Naive B cell (primary cell): ENCODE results near the gene ARRB1. TPM values are rescaled to one million over a fixed set of nuclear protein-coding genes. Genes with fewer than 3 reads are reported as not detected.

Experiments
- ATAC-seq, 2 donors: fragments of 150-1000 bp; cut with Tn5 transposase; 2 replicates each; pipeline ENCODE4 v1.10.0; 2021; ENCODE audit warnings: low read depth in 2 of 2, mild to moderate bottlenecking in 2 of 2, moderate library complexity in 2 of 2
- DNase-seq: peaks from one replicate; pipeline ENCODE4 v3.0.0; 2022
- H3K27ac Mint-ChIP-seq, 6 donors: one replicate each; pipeline ENCODE4 v1.8.0; 2020 to 2022; ENCODE audit warnings: mild to moderate bottlenecking in 6 of 6, mixed read lengths in 6 of 6, moderate library complexity in 5 of 6, inconsistent platforms in 2 of 6
- H3K27me3 Mint-ChIP-seq, 3 donors: one replicate each; pipeline ENCODE4 v1.8.0; 2021 to 2022; ENCODE audit warnings: mixed read lengths in 3 of 3, mild to moderate bottlenecking in 1 of 3
- H3K36me3 Mint-ChIP-seq, 2 donors: one replicate each; pipeline ENCODE4 v1.8.0; 2020 to 2022; ENCODE audit warnings: mixed read lengths in 2 of 2, inconsistent platforms in 1 of 2, mild to moderate bottlenecking in 1 of 2
- H3K4me1 Mint-ChIP-seq, 3 donors: one replicate each; pipeline ENCODE4 v1.8.0; 2020 to 2022; ENCODE audit warnings: mixed read lengths in 3 of 3, inconsistent platforms in 1 of 3, mild to moderate bottlenecking in 1 of 3, moderate library complexity in 1 of 3
- H3K4me3 Mint-ChIP-seq, 8 donors: one replicate each; pipeline ENCODE4 v1.8.0; 2020 to 2022; ENCODE audit warnings: mild to moderate bottlenecking in 8 of 8, mixed read lengths in 8 of 8, moderate library complexity in 8 of 8, inconsistent platforms in 2 of 8
- H3K9me3 Mint-ChIP-seq, 7 donors: one replicate each; pipeline ENCODE4 v1.8.0; 2020 to 2022; ENCODE audit warnings: mixed read lengths in 7 of 7, mild to moderate bottlenecking in 5 of 7, inconsistent platforms in 2 of 7, moderate library complexity in 1 of 7
- polyA plus RNA-seq, 6 donors: library from polyadenylated mRNA; unstranded; fragments of 300-500 nt; fragmentation: Illumina TruSeq; gene quantifications; one replicate each; pipeline ENCODE4 v1.2.3, GENCODE V29; 2021; ENCODE audit warnings: low read depth in 6 of 6

Gene ARRB1
- polyA plus RNA-seq, 6 donors from 2014 or later: 0.42 to 1.2 (median 0.61) TPM; not detected in 1

DNA sequence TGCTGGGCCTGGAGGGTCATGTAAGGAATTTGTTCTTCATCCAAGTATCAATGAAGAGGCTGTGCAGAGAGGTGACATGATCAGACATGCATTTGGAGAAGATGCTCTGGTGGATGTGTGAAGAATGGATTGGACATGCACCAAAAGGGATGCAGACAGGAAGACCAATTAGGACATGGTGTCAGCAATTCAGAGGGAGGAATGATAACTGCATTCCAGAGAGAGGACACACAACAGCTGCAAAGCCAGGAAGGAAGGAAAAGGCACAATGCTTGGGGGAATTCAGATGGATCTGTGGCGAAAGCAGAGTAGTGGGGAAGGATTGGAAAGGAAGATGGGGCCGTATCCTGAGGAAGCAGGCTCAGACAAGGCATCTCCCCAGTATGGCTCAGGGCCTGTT, 5.2 kb upstream of the ARRB1 start:
- Mint-ChIP-seq H3K9me3 (no peaks in the 10 kb centered on the region), H3K36me3 (peaks cover 0 to 7% of the 10 kb centered on the region in 2 donors), H3K4me3 (no peak overlapping the region), H3K27ac (no peak overlapping the region), H3K4me1 (peaks cover 22 to 43% (median 23%) of the 10 kb centered on the region in 3 donors), H3K27me3 (peaks cover 0 to 48% (median 6%) of the 10 kb centered on the region in 3 donors)
- no peak for DNase-seq
- ATAC-seq: no peak

DNA sequence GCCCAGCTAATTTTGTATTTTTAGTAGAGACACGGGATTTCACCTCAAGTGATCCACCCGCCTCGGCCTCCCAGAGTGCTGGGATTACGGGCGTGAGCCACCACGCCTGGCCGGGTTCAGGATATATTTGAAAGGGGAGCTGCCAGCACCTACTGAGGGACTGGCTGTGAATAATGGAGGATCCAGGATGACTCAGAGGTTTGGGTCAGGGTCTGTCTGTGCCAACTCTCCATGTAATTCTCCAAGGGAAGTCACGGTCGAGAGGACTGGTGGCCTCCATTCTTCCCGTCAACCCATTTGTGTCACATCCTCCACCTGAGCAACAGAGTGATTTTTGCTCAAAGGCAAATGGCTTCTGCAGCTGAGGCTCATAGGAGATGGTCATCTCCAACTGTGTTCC, 3.6 kb upstream of the ARRB1 start:
- H3K4me3 Mint-ChIP-seq: no peak overlapping the region
- peaks cover 0 to 7% of the 10 kb centered on the region in 2 donors for H3K36me3 Mint-ChIP-seq
- no peak for DNase-seq
- peaks cover 0 to 61% (median 11%) of the 10 kb centered on the region in 3 donors for H3K27me3 Mint-ChIP-seq
- peaks cover 25 to 40% (median 28%) of the 10 kb centered on the region in 3 donors for H3K4me1 Mint-ChIP-seq
- ATAC-seq: no peak
- no peak overlapping the region for H3K27ac Mint-ChIP-seq
- H3K9me3 Mint-ChIP-seq: no peaks in the 10 kb centered on the region

DNA sequence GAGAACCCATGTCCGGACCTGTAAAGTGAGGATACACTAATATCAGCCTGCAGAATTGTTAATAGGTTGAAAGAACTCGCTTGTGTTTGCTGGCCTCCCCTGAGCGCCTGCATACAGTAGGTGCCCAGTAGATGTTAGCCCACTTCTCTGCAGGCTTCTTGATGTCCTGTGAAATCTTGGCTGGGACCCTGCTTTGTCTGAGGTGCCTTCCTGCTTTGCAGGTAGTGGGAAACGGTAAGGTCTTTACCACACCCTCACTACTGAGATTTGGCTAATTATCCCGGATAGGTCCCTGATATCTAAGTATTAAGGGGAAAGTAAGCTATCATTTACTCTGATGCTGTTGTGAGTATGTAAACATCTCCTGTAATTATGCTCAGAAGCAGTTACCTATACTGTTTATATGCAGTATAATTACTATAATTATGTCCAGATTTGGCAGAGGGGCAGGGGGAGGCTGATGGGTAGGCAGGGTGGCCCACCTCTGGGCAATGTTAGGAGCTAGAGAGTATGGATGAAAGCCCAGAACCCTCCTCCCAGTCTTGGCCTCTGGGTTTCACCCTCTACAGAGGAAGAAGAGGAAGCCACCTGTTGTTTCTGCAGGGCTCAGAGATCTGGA, 1.2 kb upstream of the ARRB1 start:
- peaks cover 0 to 61% (median 11%) of the 10 kb centered on the region in 3 donors for H3K27me3 Mint-ChIP-seq
- no peaks in the 10 kb centered on the region for H3K9me3 Mint-ChIP-seq

DNA sequence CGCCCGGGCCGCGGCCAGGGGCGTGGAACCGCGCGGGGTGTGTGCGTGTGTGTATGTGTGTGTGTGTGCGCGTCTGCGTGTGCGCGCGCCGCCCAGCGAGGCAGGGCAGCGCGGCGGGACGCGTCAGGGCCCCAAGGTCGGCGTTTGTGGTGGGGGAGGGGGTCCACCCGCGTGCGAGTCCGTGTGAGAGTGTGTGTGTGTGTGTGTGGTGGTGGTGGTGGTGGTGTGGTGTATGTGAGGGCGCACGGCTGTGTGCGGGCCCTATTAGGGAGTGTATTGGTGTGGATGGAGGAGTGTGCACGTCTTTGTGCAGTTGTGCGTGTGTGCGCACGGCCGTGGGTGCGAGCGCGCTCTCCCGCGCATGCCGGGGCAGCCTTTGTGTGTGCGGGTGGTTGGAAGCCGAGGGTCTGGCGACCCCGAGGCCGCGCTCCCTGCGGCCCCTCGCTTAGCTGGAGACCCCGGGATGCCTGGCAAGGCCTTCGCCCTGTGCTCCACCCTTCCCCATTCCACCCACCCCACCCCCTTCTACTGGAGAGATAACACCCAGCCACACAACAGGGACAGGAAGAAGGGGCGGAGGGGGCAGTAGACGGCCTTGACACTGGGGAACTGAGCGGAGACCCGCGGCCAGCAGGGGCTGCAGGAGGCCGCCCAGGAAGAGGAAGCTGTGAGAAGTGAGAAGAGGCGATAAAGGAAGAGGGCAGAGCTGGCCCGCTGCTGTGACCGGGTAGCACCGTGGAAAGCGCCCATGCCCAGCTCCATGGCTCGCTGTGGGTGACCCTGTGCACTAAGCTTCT, 528 bp upstream of the ARRB1 start:
- ATAC-seq: peak; percentile 59 to 62
- H3K4me3 Mint-ChIP-seq: peak overlapping the region; percentile 73 to 91 (median 87)
- H3K36me3 Mint-ChIP-seq: peaks cover 0 to 7% of the 10 kb centered on the region in 2 donors
- H3K4me1 Mint-ChIP-seq: peaks cover 25 to 34% (median 29%) of the 10 kb centered on the region in 3 donors
- H3K9me3 Mint-ChIP-seq: no peaks in the 10 kb centered on the region
- peak; percentile 18 for DNase-seq
- H3K27ac Mint-ChIP-seq: peak overlapping the region in 4 of 6 donors; percentile 66 to 90 (median 84)
- peaks cover 0 to 56% (median 11%) of the 10 kb centered on the region in 3 donors for H3K27me3 Mint-ChIP-seq

More for the DNA sequence above, 1.2 kb upstream of the ARRB1 start:
- H3K36me3 Mint-ChIP-seq: peaks cover 0 to 7% of the 10 kb centered on the region in 2 donors
- peak overlapping the region in 3 of 6 donors; percentile 56 to 82 (median 66) for H3K27ac Mint-ChIP-seq
- peak overlapping the region; percentile 73 to 91 (median 87) for H3K4me3 Mint-ChIP-seq
- peaks cover 25 to 34% (median 29%) of the 10 kb centered on the region in 3 donors for H3K4me1 Mint-ChIP-seq
- ATAC-seq (no peak), DNase-seq (no peak)

DNA sequence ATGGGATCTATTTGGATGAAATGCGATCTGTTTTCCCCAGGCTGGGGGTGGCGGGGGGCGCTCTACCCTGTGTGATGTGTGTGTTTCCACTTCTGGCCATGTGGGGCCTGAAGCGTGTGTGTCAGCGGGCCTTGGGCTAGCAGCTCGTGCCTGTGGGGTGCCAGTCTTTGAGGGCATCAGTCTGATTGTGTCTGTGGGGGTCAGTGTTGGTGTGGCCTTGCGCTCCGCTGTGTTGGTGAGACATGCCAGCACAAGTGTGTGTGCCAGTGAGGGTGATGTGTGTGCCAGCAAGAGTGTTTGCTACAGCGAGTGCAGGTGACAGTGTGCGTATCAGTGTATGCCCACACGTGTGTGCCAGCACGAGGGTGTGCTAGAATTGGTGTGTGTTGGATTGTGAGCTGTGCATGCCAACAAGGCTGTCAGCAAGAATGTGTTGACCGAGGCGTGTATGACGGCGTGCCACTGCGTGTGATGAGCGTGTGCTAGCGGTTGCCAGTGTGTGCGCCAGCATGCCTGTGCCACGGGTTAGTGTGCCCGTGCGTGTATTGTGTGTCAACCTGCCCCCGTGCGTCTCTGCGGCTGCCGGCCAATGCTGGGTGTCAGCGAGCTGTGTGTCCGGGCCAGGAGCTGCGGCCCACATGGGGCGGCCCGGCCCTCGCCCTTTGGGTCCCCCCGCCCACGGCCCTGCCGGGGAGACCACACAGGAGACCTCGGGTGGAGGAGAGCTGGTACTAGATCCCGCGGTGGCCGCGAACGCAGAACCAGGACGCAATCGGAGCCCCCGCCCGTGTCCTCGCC, 519 bp downstream of the ARRB1 start:
- Mint-ChIP-seq H3K4me1 (peaks cover 29 to 40% (median 31%) of the 10 kb centered on the region in 3 donors), H3K36me3 (peaks cover 0 to 7% of the 10 kb centered on the region in 2 donors), H3K4me3 (peak overlapping the region; percentile 73 to 89 (median 77)), H3K9me3 (no peaks in the 10 kb centered on the region), H3K27ac (peak overlapping the region; percentile 1 to 93 (median 42)), H3K27me3 (peaks cover 0 to 45% (median 8%) of the 10 kb centered on the region in 3 donors)
- DNase-seq (no peak), ATAC-seq (peak; percentile 31 to 46)

DNA sequence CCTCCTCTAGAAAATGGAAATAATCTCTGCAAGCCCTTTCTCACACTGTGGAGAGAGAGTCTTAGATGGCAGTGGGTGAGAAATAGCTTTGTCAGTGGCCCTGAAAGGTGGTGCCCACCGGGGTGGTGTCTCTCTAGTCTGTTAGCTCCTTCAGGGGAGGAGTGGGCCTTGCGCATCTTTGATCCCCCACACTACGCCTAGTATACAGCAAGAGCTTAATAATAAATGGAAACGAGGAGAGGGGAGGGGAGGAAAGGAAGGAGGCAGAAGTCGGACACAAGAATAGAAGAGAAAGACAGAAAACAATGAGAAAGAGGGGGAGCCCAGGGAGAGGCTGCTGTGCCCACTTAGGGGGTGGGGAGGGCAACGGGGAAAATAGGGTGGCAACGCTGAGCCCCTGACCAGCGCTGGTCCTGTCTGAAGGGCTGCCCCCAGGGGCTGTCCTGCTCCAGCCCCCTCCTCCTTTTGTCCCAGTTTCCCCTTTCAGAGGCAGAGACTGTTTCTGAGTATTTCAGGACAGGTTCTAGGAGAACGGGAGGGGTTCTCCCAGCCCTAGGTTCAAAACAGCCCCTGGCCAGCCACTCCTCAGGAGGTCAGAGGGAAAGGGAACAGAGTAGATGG, 1.2 kb downstream of the ARRB1 start:
- DNase-seq (no peak), ATAC-seq (no peak)
- H3K4me1 Mint-ChIP-seq: peaks cover 29 to 46% (median 35%) of the 10 kb centered on the region in 3 donors
- no peaks in the 10 kb centered on the region for H3K9me3 Mint-ChIP-seq
- peaks cover 0 to 38% (median 8%) of the 10 kb centered on the region in 3 donors for H3K27me3 Mint-ChIP-seq
- peaks cover 0 to 7% of the 10 kb centered on the region in 2 donors for H3K36me3 Mint-ChIP-seq
- peak overlapping the region; percentile 48 to 86 (median 76) for H3K4me3 Mint-ChIP-seq
- H3K27ac Mint-ChIP-seq: peak overlapping the region in 4 of 6 donors; percentile 1 to 93 (median 66)

DNA sequence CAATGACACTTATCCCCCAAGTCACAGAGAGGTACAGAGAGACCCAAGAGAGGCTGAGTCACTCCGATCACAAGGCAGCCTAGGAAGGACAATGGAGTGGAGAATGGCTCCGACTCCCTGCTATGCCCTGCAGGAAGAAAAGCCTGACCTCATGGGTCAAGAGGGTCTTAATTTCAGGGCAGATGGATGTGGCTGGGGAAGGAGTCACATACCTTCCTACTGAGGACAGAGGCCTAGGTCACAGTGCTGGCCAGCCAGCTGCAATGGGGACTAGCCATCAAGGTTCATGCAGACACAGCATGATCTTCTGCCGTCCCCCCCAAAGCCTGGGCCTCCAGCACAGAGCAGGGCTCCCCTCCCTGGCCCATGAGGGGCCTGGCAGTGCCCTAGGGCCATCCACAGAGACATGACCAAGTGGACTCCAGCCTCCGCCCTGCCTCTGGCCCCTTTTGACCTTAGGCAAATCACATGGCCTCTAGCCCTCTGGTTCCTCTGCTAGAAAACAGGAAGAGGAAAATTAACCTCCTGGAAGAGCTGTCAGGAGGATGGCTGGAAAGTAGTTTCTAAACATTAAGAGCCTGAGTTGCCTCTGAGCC, 1.8 kb downstream of the ARRB1 start:
- H3K27ac Mint-ChIP-seq: peak overlapping the region in 3 of 6 donors; percentile 57 to 88 (median 74)
- DNase-seq: no peak
- peaks cover 28 to 52% (median 35%) of the 10 kb centered on the region in 3 donors for H3K4me1 Mint-ChIP-seq

DNA sequence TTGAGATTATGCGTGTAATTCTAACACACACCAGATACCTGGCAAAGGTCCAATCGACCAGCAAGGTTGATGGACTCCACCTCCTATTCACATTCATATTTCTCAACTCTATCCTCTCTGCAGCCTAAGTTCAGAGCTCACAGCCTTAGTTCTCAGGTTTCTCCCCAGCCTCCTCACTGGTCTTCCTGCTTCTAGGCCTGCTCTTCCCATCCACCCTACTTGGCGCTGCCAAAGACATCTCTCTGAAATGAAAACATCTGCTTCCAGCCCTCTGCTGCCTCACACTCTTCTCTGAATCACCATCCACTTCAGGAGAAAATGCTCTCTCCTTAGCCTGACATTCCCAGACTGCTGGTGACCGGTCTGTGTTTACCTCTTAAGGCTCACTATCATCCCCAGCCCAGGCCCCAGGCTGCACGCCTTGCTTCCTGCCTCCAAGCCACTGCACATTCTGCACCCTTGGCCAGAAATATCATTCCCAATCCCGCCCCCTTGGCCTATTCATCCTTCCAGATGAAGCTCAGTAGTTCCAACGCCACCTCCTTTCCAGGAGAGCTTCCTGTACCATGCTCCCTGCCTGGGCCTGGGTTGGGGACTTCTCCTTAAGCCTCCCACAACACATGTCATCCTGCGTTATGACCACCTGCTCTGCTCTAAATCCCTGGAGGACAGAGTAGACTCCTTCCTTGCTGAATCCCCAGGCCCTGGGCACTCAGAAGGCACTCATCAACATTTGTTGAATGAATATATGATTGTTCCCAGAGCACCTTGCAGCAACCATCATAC, 3.5 kb downstream of the ARRB1 start:
- ATAC-seq (no peak), DNase-seq (no peak)
- no peaks in the 10 kb centered on the region for H3K9me3 Mint-ChIP-seq
- H3K4me3 Mint-ChIP-seq: peak overlapping the region in 1 of 8 donors; percentile 50
- peaks cover 0 to 27% (median 5%) of the 10 kb centered on the region in 3 donors for H3K27me3 Mint-ChIP-seq
- H3K27ac Mint-ChIP-seq: peak overlapping the region in 1 of 6 donors; percentile 4
- H3K4me1 Mint-ChIP-seq: peaks cover 27 to 58% (median 37%) of the 10 kb centered on the region in 3 donors
- no peaks in the 10 kb centered on the region for H3K36me3 Mint-ChIP-seq

More for the DNA sequence above, 1.8 kb downstream of the ARRB1 start:
- Mint-ChIP-seq H3K9me3 (no peaks in the 10 kb centered on the region), H3K4me3 (peak overlapping the region in 6 of 8 donors; percentile 3 to 86 (median 75)), H3K27me3 (peaks cover 0 to 34% (median 8%) of the 10 kb centered on the region in 3 donors), H3K36me3 (peaks cover 0 to 4% of the 10 kb centered on the region in 2 donors)
- no peak for ATAC-seq

DNA sequence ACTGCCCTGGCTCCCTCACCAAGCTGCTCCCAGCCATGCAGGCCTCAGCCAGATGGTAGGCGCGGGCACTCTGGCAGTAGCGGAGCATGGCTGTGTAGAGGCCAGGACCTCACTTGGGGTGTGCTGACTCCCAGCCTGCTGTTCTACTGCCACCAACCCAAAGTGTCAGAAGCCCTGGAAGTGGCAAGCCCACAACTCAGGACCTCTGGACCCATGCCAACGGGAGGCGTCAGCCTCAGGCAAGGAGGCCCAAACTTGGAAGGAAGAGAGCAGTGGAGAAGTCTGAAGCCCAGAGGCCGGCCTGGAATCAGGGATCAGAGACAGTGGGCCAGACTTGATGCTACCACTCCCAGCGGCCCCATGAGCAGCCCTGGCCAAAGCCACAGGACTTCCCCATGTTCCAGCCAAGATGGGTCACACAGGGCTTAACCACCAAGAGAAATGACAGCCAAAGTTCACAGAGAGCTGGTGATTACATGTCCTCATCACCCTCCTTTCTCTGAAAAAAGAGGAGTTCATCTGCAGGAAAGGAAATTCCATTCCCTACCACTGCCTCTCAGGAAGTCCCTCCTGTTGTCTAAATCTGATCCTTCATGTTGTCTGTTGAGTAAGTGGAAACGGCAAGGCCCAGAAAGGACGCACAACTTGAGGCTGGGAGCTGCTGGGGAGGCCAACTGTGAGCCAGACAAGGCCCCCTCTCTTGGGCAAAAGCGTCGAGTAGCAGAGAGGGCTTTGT, 4.4 kb downstream of the ARRB1 start:
- Mint-ChIP-seq H3K36me3 (no peaks in the 10 kb centered on the region), H3K27me3 (peaks cover 0 to 18% (median 5%) of the 10 kb centered on the region in 3 donors), H3K4me3 (no peak overlapping the region), H3K27ac (peak overlapping the region in 2 of 6 donors; percentile 51 to 61), H3K4me1 (peaks cover 21 to 56% (median 37%) of the 10 kb centered on the region in 3 donors), H3K9me3 (no peaks in the 10 kb centered on the region)
- no peak for ATAC-seq
- DNase-seq: no peak

DNA sequence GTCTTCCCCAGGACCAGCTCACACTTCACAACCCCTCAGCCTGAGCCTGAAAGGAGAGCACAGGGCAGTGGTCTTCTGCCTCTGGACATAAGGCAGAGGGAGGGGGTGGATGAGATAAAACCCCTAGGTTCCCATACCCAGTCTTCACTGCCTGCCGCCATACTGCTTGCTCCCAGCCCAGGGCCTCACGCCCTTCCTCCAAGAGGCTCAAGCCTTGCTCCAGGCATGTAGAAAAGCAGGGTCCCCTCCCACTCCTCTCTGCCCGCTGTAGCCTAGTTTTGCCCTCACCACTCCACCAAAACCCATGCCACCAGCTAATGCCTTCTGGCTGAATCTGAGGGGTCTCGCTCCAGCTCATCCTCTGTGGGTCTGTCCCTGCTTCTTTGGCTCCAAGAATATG, 5.2 kb downstream of the ARRB1 start:
- Mint-ChIP-seq H3K27ac (peak overlapping the region in 2 of 6 donors; percentile 19 to 89), H3K36me3 (no peaks in the 10 kb centered on the region), H3K27me3 (peaks cover 0 to 15% (median 5%) of the 10 kb centered on the region in 3 donors), H3K4me1 (peaks cover 17 to 60% (median 39%) of the 10 kb centered on the region in 3 donors), H3K9me3 (no peaks in the 10 kb centered on the region), H3K4me3 (peak overlapping the region in 1 of 8 donors; percentile 75)
- ATAC-seq: no peak
- DNase-seq: no peak

DNA sequence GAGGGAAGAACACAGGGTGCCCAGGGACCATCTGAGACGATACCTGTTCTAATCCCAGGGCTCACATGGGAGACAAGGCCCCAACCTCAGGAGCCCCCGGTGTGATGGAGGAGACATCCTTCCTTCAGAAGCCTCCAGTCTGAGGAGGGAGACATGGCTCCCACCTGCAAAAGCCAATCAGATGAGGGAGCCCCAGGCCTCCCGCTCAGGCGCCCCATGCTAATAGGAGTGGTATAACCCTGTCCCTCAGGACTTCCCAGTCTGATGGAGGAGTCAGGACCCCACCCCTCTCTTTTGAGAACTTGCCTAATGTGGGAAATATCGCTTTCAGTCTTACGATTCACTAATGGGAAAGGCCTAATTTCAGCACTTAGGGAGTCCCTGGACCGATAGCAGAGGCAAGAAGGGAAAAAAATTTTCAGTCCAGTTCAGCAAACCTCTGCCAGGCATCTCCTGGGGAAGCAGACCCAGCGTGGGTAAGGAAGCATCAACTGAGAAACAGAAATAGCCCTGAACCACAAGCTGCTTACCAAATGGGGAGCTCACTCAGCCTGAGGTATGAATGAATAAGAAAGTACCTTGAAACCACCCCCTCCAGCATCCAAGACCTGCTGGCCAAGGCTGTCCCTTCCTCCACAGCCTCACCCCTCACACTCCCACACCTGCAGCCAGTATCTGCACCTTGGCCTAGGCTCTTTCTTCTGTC, 5.9 kb downstream of the ARRB1 start:
- ATAC-seq: no peak
- peak overlapping the region in 1 of 8 donors; percentile 75 for H3K4me3 Mint-ChIP-seq
- H3K27ac Mint-ChIP-seq: peak overlapping the region in 1 of 6 donors; percentile 89
- H3K4me1 Mint-ChIP-seq: peaks cover 17 to 62% (median 39%) of the 10 kb centered on the region in 3 donors
- H3K9me3 Mint-ChIP-seq: no peaks in the 10 kb centered on the region
- H3K36me3 Mint-ChIP-seq: no peaks in the 10 kb centered on the region
- no peak for DNase-seq
- H3K27me3 Mint-ChIP-seq: peaks cover 0 to 8% (median 0%) of the 10 kb centered on the region in 3 donors
